Lower leg skin (tissue), 4 donors: Measurements from ENCODE around the gene EPM2A. TPM values are rescaled to one million over a fixed set of nuclear protein-coding genes. Genes with fewer than 3 reads are reported as not detected.

Source experiments
- DNase-seq, 2 donors: peaks; one replicate each; pipeline ENCODE4 v3.0.0-alpha.2; 2019; ENCODE audit warnings: low spot score in 2 of 2
- H3K4me3 ChIP-seq: fragments of 200-600 bp; sonication (generic); 2 replicates; pipeline ENCODE4 v1.5.1; 2017; ENCODE audit warnings: mild to moderate bottlenecking, low read depth; ENCODE audit not compliant: poor library complexity, severe bottlenecking
- CTCF ChIP-seq, 3 donors: fragments of 450-650 bp; IDR thresholded peaks; one replicate each; pipeline ENCODE4 v1.5.1; 2016; ENCODE audit warnings: antibody characterized with exemption in 3 of 3, mild to moderate bottlenecking in 3 of 3, moderate library complexity in 2 of 3
- POLR2A ChIP-seq, 2 donors: fragments of 450-650 bp; IDR thresholded peaks; one replicate each; pipeline ENCODE4 v1.6.1; 2016 to 2017; ENCODE audit warnings: antibody characterized with exemption in 2 of 2, mild to moderate bottlenecking in 1 of 2, moderate library complexity in 1 of 2
- WGBS, 2 donors: methylation state at CpG; one replicate each; pipeline ENCODE4 v1.1.5; 2018; 5-methylcytosine and 5-hydroxymethylcytosine counted together
- intact Hi-C: fragments of 100-400 bp; cut with DNase I; formaldehyde crosslinking; loops from one replicate; pipeline ENCODE4 v1.15.0; 2023; ENCODE audit warnings: low total_unique reads
- total RNA-seq, 4 donors: library from RNA; depleted of rRNA; stranded (reverse); fragments of >200 nt; gene quantifications; one replicate each; pipeline ENCODE4 v1.1.0, GENCODE V29; 2016

EPM2A gene
- total RNA-seq, 4 donors from 2014 or later: 1.5 to 15.0 (median 7.1) TPM

GRCh38 chr6:145728444-145729385 lies 6.6 kb downstream of the EPM2A start:
- no peak for DNase-seq
- H3K4me3 ChIP-seq: no peak overlapping the region
- TF ChIP-seq CTCF (IDR thresholded peaks at IDR 0.05): no peak
- TF ChIP-seq POLR2A (IDR thresholded peaks at IDR 0.05): no peak
- WGBS, 2 donors: 100% methylated on average over 1 of the region's 1 CpG
- intact Hi-C loops: no loop called here

- DNase-seq: no peak
- no peak overlapping the region for H3K4me3 ChIP-seq
- intact Hi-C loops: no loop called here
- TF ChIP-seq POLR2A (IDR thresholded peaks at IDR 0.05) (no peak), CTCF (IDR thresholded peaks at IDR 0.05) (no peak)
- WGBS, 2 donors: 74 to 87% methylated on average over 5 of the region's 5 CpGs
These were observed 7.4 kb downstream of the EPM2A start for GRCh38 chr6:145727817-145728388.

DNA sequence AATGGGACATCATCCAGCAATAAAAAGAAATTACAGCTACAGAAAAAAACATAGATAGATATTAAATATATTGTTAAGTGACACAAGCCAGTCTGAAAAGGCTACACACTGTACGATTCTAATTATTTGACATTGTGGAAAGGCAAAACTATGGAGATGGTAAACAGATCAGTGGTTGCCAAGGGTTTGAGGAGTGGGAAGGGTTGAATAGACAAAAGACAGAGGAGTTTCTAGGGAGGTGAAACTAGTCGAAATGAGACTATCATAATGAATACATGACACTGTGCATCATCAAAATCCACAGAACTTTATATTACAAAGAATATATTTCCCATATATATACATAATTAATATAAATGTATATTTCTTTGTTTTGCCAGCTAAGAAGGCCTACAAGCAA lies 9.8 kb downstream of the EPM2A start:
- DNase-seq: no peak
- no peak overlapping the region for H3K4me3 ChIP-seq
- no peak for TF ChIP-seq POLR2A (IDR thresholded peaks at IDR 0.05)
- TF ChIP-seq CTCF (IDR thresholded peaks at IDR 0.05): no peak
- 86 to 89% methylated on average over 2 of the region's 2 CpGs for WGBS, 2 donors
- intact Hi-C loops: no loop called here

DNA sequence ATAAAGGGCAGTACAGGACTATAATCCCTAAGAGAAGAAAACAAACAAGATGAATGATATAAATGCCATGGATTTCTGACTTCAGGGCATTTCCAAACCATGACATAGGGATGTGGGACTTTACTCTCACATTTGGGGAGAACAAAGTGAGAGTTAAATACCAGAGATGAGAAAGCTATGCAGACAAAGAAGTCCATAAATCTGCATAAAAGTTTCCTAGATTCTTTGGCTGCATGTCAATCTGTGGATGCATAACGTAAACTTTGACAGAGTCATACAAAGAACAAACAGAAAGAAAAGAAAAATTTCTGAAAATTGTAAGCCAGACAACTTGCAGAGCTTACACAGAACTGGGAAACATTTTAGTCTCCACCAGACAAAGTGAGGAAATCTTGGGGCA lies 11.7 kb downstream of the EPM2A start:
- 45 to 63% methylated on average over 1 of the region's 1 CpG for WGBS, 2 donors
- intact Hi-C loops: no loop called here
- no peak for DNase-seq
- TF ChIP-seq POLR2A (IDR thresholded peaks at IDR 0.05) (no peak), CTCF (IDR thresholded peaks at IDR 0.05) (no peak)
- H3K4me3 ChIP-seq: no peak overlapping the region

DNA sequence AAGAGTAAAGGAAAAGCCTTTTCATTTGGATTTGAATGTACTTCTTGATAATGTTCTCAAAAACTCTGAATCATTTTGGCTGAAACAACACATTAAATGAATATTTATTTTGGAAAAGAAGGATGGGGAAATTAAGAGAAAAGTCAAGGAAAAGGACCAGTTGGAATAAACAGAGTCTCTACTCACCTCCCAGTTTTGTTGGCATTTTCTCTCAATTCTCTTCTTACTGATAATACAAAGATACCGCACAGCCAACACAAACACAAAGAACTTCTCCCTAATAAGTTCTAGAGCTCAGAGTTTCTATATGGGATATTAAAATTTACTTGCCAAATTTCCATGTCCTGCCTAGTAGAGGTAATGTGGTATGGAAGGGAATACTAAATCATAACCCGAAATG lies 13.1 kb downstream of the EPM2A start:
- H3K4me3 ChIP-seq: no peak overlapping the region
- WGBS, 2 donors: 99 to 100% methylated on average over 2 of the region's 2 CpGs
- no peak for TF ChIP-seq POLR2A (IDR thresholded peaks at IDR 0.05)
- TF ChIP-seq CTCF (IDR thresholded peaks at IDR 0.05): no peak
- DNase-seq: no peak
- intact Hi-C loops: no loop called here
